ENCODE data around the gene HNRNPC. TPM values are rescaled to one million over a fixed set of nuclear protein-coding genes. Genes with fewer than 3 reads are reported as not detected.
A peak's percentile ranks its signal among the peaks of the same experiment; 100 is the strongest.

The HNRNPC gene
- total RNA-seq = 424 and 430 TPM in 2 replicates
- long read RNA-seq, transcript HNRNPC-230 (8 exons, 1,371 nt) = minor isoform, 149 of 1,778 reads
- long read RNA-seq, transcript HNRNPC-211 (9 exons, 1,784 nt) = minor isoform, 225 of 1,778 reads
- long read RNA-seq, transcript HNRNPC-222 (9 exons, 1,658 nt) = minor isoform, 22 of 1,778 reads
- long read RNA-seq, transcript HNRNPC-205 (9 exons, 1,375 nt) = major isoform, 850 of 1,778 reads
- long read RNA-seq, partial matches to known transcripts = 68 of 1,778 reads
- long read RNA-seq, other reads (novel, unspliced or antisense) = 436 of 1,778 reads

GRCh38 chr14:21269252-21270046 lies at the start of gene HNRNPC:
HNRNPC (minus strand) TSS chr14:21269442; CDS start chr14:21234193, 35,249 bp downstream.
- Mint-ChIP-seq H3K4me3 (ENCODE audit: unreplicated experiment) (peak within 1 kb of the TSS; percentile 100), H3K27me3 (ENCODE audit: unreplicated experiment) (no peaks in the 10 kb centered on the region), H3K36me3 (ENCODE audit: unreplicated experiment) (peaks cover 22% of the 10 kb centered on the region), H3K9me3 (ENCODE audit: unreplicated experiment) (no peaks in the 10 kb centered on the region), H3K27ac (ENCODE audit: unreplicated experiment) (peak within 1 kb of the TSS; percentile 100), H3K4me1 (ENCODE audit: unreplicated experiment) (peaks cover 42% of the 10 kb centered on the region)
- TF ChIP-seq CTCF (IDR thresholded peaks at IDR 0.05) = no peak
- DNase-seq (ENCODE audit: extremely low spot score, unreplicated experiment) = peak; percentile 100

GRCh38 chr14:21317398-21317797 lies 48.2 kb upstream of the HNRNPC start:
- H3K9me3 Mint-ChIP-seq (ENCODE audit: unreplicated experiment) = no peaks in the 10 kb centered on the region
- DNase-seq (ENCODE audit: extremely low spot score, unreplicated experiment) = no peak
- peaks cover 41% of the 10 kb centered on the region for H3K27me3 Mint-ChIP-seq (ENCODE audit: unreplicated experiment)
- no peaks in the 10 kb centered on the region for H3K36me3 Mint-ChIP-seq (ENCODE audit: unreplicated experiment)
- H3K27ac Mint-ChIP-seq (ENCODE audit: unreplicated experiment) = no peak overlapping the region
- no peak overlapping the region for H3K4me3 Mint-ChIP-seq (ENCODE audit: unreplicated experiment)
- TF ChIP-seq CTCF (IDR thresholded peaks at IDR 0.05) = no peak
- H3K4me1 Mint-ChIP-seq (ENCODE audit: unreplicated experiment) = no peaks in the 10 kb centered on the region

- H3K9me3 Mint-ChIP-seq (ENCODE audit: unreplicated experiment) = no peaks in the 10 kb centered on the region
- H3K36me3 Mint-ChIP-seq (ENCODE audit: unreplicated experiment) = no peaks in the 10 kb centered on the region
- no peak overlapping the region for H3K4me3 Mint-ChIP-seq (ENCODE audit: unreplicated experiment)
- no peak for TF ChIP-seq CTCF (IDR thresholded peaks at IDR 0.05)
- H3K4me1 Mint-ChIP-seq (ENCODE audit: unreplicated experiment) = peaks cover 3% of the 10 kb centered on the region
- H3K27me3 Mint-ChIP-seq (ENCODE audit: unreplicated experiment) = peaks cover 48% of the 10 kb centered on the region
- H3K27ac Mint-ChIP-seq (ENCODE audit: unreplicated experiment) = no peak overlapping the region
- DNase-seq (ENCODE audit: extremely low spot score, unreplicated experiment) = no peak
Measured at GRCh38 chr14:21313512-21313911, 44.3 kb upstream of the HNRNPC start.

DNA sequence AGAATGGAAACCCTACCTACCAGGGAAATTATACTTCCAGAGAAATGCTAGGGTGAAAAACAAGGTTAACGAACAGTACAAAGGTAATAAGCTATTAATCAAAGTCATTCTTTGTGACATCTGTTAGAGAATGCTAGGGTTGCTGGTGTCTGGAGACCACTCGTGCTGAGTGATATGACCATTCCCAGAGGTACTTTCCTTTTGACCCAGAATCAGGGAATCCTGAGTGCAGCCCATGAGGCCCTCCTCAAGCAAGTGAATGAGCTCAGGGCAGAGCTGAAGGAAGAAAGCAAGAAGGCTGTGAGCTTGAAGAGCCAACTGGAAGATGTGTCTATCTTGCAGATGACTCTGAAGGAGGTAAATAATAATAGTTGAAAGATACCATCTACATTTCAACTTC lies 42.4 kb upstream of the HNRNPC start:
- H3K4me1 Mint-ChIP-seq (ENCODE audit: unreplicated experiment) = peaks cover 5% of the 10 kb centered on the region

More for the DNA sequence above, 42.4 kb upstream of the HNRNPC start:
- Mint-ChIP-seq H3K27ac (ENCODE audit: unreplicated experiment) (no peak overlapping the region), H3K36me3 (ENCODE audit: unreplicated experiment) (no peaks in the 10 kb centered on the region), H3K9me3 (ENCODE audit: unreplicated experiment) (no peaks in the 10 kb centered on the region), H3K27me3 (ENCODE audit: unreplicated experiment) (peaks cover 55% of the 10 kb centered on the region), H3K4me3 (ENCODE audit: unreplicated experiment) (no peak overlapping the region)
- DNase-seq (ENCODE audit: extremely low spot score, unreplicated experiment) = no peak
- TF ChIP-seq CTCF (IDR thresholded peaks at IDR 0.05) = no peak
